ENCODE results near the gene STARD13.

Gene STARD13

GRCh38 chr13:33213797-33214196 is 71.8 kb downstream of the STARD13 start:
- DNase-seq: no peak

GRCh38 chr13:33213024-33213768 is 72.4 kb downstream of the STARD13 start:
- DNase-seq: no peak

GRCh38 chr13:33212396-33212795 is 73.2 kb downstream of the STARD13 start:
- DNase-seq: no peak

- DNase-seq: no peak
Measured at GRCh38 chr13:33210090-33210489, 75.5 kb downstream of the STARD13 start.

- no peak for DNase-seq
Measured at GRCh38 chr13:33208290-33209220, 77.0 kb downstream of the STARD13 start.

- DNase-seq: no peak
Measured at GRCh38 chr13:33207615-33207961, 78.0 kb downstream of the STARD13 start.

- DNase-seq: no peak
Measured at GRCh38 chr13:33206945-33207614, 78.5 kb downstream of the STARD13 start.

GRCh38 chr13:33206425-33206824 is 79.1 kb downstream of the STARD13 start:
- DNase-seq: no peak

- no peak for DNase-seq
Measured at GRCh38 chr13:33205804-33206221, 79.7 kb downstream of the STARD13 start.

GRCh38 chr13:33205224-33205623 is 80.3 kb downstream of the STARD13 start:
- no peak for DNase-seq

- no peak for DNase-seq
Measured at GRCh38 chr13:33204130-33204927, 81.2 kb downstream of the STARD13 start.

- DNase-seq: no peak
Measured at GRCh38 chr13:33202644-33203169, 82.8 kb downstream of the STARD13 start.

GRCh38 chr13:33201659-33202058 is 83.9 kb downstream of the STARD13 start:
- DNase-seq: no peak

GRCh38 chr13:33199289-33199850 is 86.2 kb downstream of the STARD13 start:
- DNase-seq: no peak

GRCh38 chr13:33197541-33197971 is 88.0 kb downstream of the STARD13 start:
- no peak for DNase-seq

GRCh38 chr13:33196767-33197166 is 88.8 kb downstream of the STARD13 start:
- no peak for DNase-seq

GRCh38 chr13:33195693-33196464 is 89.7 kb downstream of the STARD13 start:
- DNase-seq: no peak

- DNase-seq: no peak
Measured at GRCh38 chr13:33194820-33195692, 90.5 kb downstream of the STARD13 start.

GRCh38 chr13:33193428-33193974 is 92.1 kb downstream of the STARD13 start:
- DNase-seq: no peak
